Globus pallidus (tissue), 1 donor: ENCODE data around the gene CCND1.
"Not testable (repeated sequence)": the region's sequence is repeated elsewhere in the genome, so short reads cannot be mapped to it uniquely, and the experiment has no call there.

ENCODE experiments used
- DNase-seq: peaks from one replicate; pipeline ENCODE4 v3.0.0-alpha.2; 2015; ENCODE audit warnings: low spot score

CCND1 gene

GRCh38 chr11:69666752-69667536 lies 26.0 kb downstream of the CCND1 start:
- DNase-seq: no peak

GRCh38 chr11:69667619-69668604 lies 27.0 kb downstream of the CCND1 start:
- DNase-seq: no peak

GRCh38 chr11:69669486-69669885 lies 28.5 kb downstream of the CCND1 start:
- no peak for DNase-seq

GRCh38 chr11:69670158-69670845 lies 29.3 kb downstream of the CCND1 start:
- DNase-seq: peak; percentile 86

GRCh38 chr11:69671734-69672465 lies 30.9 kb downstream of the CCND1 start:
- no peak for DNase-seq

- DNase-seq: no peak
Observed at GRCh38 chr11:69674267-69674885, 33.4 kb downstream of the CCND1 start.

GRCh38 chr11:69674886-69675714 lies 34.1 kb downstream of the CCND1 start, which contains the start of gene LTO1:
LTO1 (minus strand) TSS chr11:69675353; CDS start chr11:69675239, 114 bp downstream.
- DNase-seq: peak; percentile 93

- DNase-seq: no peak
Observed at GRCh38 chr11:69677749-69678148, 36.8 kb downstream of the CCND1 start.

GRCh38 chr11:69680688-69681087 lies 39.7 kb downstream of the CCND1 start:
- no peak for DNase-seq

GRCh38 chr11:69682221-69682620 lies 41.3 kb downstream of the CCND1 start:
- DNase-seq: no peak

GRCh38 chr11:69682681-69683326 lies 41.8 kb downstream of the CCND1 start:
- DNase-seq: no peak

GRCh38 chr11:69683764-69684333 lies 42.9 kb downstream of the CCND1 start:
- DNase-seq: no peak

GRCh38 chr11:69684651-69685050 lies 43.7 kb downstream of the CCND1 start:
- DNase-seq: no peak

GRCh38 chr11:69685348-69685747 lies 44.4 kb downstream of the CCND1 start:
- DNase-seq: no peak

- DNase-seq: no peak
Observed at GRCh38 chr11:69686452-69686851, 45.5 kb downstream of the CCND1 start.

GRCh38 chr11:69686856-69687255 lies 45.9 kb downstream of the CCND1 start:
- DNase-seq: no peak

GRCh38 chr11:69687969-69688771 lies 47.2 kb downstream of the CCND1 start:
- not testable (repeated sequence) for DNase-seq
